PC-3 (cell line): ENCODE data around the gene TMEM271. TPM values are rescaled to one million over a fixed set of nuclear protein-coding genes. Genes with fewer than 3 reads are reported as not detected.

Experiments
- ATAC-seq: fragments of 200-7000 bp; cut with Tn5 transposase; 2 replicates; pipeline ENCODE4 v1.9.1; 2020; ENCODE audit warnings: mild to moderate bottlenecking, moderate library complexity
- BruUV-seq: library from RNA; stranded (reverse); fragments of 400-500 nt; replicated peaks from 2 replicates; lab custom pipeline; 2021; lab: Mats Ljungman, UMichigan
- CTCF ChIA-PET: fragments of 300-600 bp; sonication (Branson Sonifier 250); formaldehyde crosslinking; loops from one replicate; lab custom pipeline; 2022; ENCODE audit warnings: antibody characterized with exemption; lab: Charles Lee
- POLR2A ChIA-PET: fragments of 300-600 bp; sonication (Branson Sonifier 250); formaldehyde crosslinking; loops from one replicate; lab custom pipeline; 2022; ENCODE audit warnings: antibody characterized with exemption; ENCODE audit not compliant: unreplicated experiment; lab: Charles Lee
- DNase-seq: peaks from one replicate; pipeline ENCODE4 v3.0.0-alpha.2; 2015
- H2AFZ ChIP-seq: fragments of 300-600 bp; sonication (generic); 2 replicates; pipeline ENCODE4 v1.6.0; 2016; ENCODE audit warnings: antibody characterized with exemption, low read length
- H3F3A ChIP-seq: fragments of 300-600 bp; sonication (generic); one replicate; pipeline ENCODE4 v1.6.0; 2017; ENCODE audit warnings: antibody characterized with exemption, low read length, control low read depth, mild to moderate bottlenecking; ENCODE audit not compliant: unreplicated experiment
- H3K27ac ChIP-seq: fragments of 300-600 bp; sonication (generic); 2 replicates; pipeline ENCODE4 v1.5.1; 2016; ENCODE audit warnings: mild to moderate bottlenecking, low read length
- H3K27me3 ChIP-seq: fragments of 300-600 bp; sonication (generic); 2 replicates; pipeline ENCODE4 v1.6.1; 2016; ENCODE audit warnings: low read length, mixed read lengths
- H3K36me3 ChIP-seq: fragments of 300-600 bp; sonication (generic); 2 replicates; pipeline ENCODE4 v1.6.1; 2016; ENCODE audit warnings: low read depth, mixed run types, low read length, mixed read lengths
- H3K4me1 ChIP-seq: fragments of 300-600 bp; sonication (generic); 2 replicates; pipeline ENCODE4 v1.5.1; 2016; ENCODE audit warnings: low read length; ENCODE audit not compliant: insufficient read depth
- H3K4me2 ChIP-seq: fragments of 300-600 bp; sonication (generic); 2 replicates; pipeline ENCODE4 v1.6.0; 2016; ENCODE audit warnings: low read length
- H3K4me3 ChIP-seq: fragments of 300-600 bp; sonication (generic); 2 replicates; pipeline ENCODE4 v1.5.1; 2016; ENCODE audit warnings: mild to moderate bottlenecking, low read length, mixed read lengths
- H3K79me2 ChIP-seq: fragments of 300-600 bp; sonication (generic); 2 replicates; pipeline ENCODE4 v1.6.1; 2017; ENCODE audit warnings: low read length, mixed read lengths
- H3K9ac ChIP-seq: fragments of 300-600 bp; sonication (generic); 2 replicates; pipeline ENCODE4 v1.6.0; 2016; ENCODE audit warnings: mild to moderate bottlenecking, low read length
- H3K9me2 ChIP-seq: fragments of 300-600 bp; sonication (generic); replicated peaks from 2 replicates; pipeline ENCODE4 v1.6.1; 2016; ENCODE audit warnings: mixed run types, low read length, mixed read lengths
- H3K9me3 ChIP-seq: fragments of 300-600 bp; sonication (generic); 2 replicates; pipeline ENCODE4 v1.6.1; 2016; ENCODE audit warnings: low read length, mixed read lengths
- H4K20me1 ChIP-seq: fragments of 300-600 bp; sonication (generic); 2 replicates; pipeline ENCODE4 v1.6.1; 2016; ENCODE audit warnings: low read length, mixed read lengths
- EZH2 ChIP-seq: fragments of 300-600 bp; sonication (generic); IDR thresholded peaks from one replicate; pipeline ENCODE4 v1.6.1; 2017; ENCODE audit warnings: antibody characterized with exemption, mild to moderate bottlenecking, low read length; ENCODE audit not compliant: unreplicated experiment
- EZH2phosphoT487 ChIP-seq: fragments of 300-600 bp; sonication (generic); IDR thresholded peaks from 2 replicates; pipeline ENCODE4 v1.6.1; 2018; ENCODE audit warnings: mild to moderate bottlenecking, antibody characterized with exemption, low read length, borderline replicate concordance
- intact Hi-C: fragments of 100-400 bp; cut with micrococcal nuclease; formaldehyde crosslinking; loops from 2 replicates; pipeline ENCODE4 v1.9.0; 2023
- total RNA-seq: library from RNA; depleted of rRNA; stranded (reverse); fragments of >200 nt; gene quantifications from 2 replicates; pipeline ENCODE4 v1.2.3, GENCODE V29; 2014; rRNA removed
- TF ChIP-seq, protein P1 (sequence below): fragments of 300-600 bp; sonication (generic); conservative IDR thresholded peaks from 2 replicates; pipeline ENCODE4 v1.5.1; 2017; ENCODE audit warnings: antibody characterized with exemption, low read depth, mild to moderate bottlenecking, low read length

The TMEM271 gene
- total RNA-seq, 1 experiment from 2014 or later: not detected

GRCh38 chr4:525660-526059, 50.4 kb downstream of the TMEM271 start:
- Histone ChIP-seq H3F3A (no peaks in the 10 kb centered on the region), H2AFZ (no peak overlapping the region), H3K9ac (no peak overlapping the region), H3K36me3 (peaks cover 6% of the 10 kb centered on the region; the same call in 1 of the 2 replicates), H3K4me3 (no peak overlapping the region), H3K27ac (no peak overlapping the region), H3K9me3 (no peaks in the 10 kb centered on the region), H3K4me1 (no peaks in the 10 kb centered on the region), H3K9me2 (no peaks in the 10 kb centered on the region), H4K20me1 (no peaks in the 10 kb centered on the region), H3K4me2 (no peak overlapping the region), H3K79me2 (no peaks in the 10 kb centered on the region), H3K27me3 (no peaks in the 10 kb centered on the region)
- no peak for ATAC-seq
- ChIA-PET POLR2A (no interaction called here), CTCF (no interaction called here)
- intact Hi-C loops: no loop called here
- BruUV-seq: no TSS peak
- TF ChIP-seq, protein P1, sequence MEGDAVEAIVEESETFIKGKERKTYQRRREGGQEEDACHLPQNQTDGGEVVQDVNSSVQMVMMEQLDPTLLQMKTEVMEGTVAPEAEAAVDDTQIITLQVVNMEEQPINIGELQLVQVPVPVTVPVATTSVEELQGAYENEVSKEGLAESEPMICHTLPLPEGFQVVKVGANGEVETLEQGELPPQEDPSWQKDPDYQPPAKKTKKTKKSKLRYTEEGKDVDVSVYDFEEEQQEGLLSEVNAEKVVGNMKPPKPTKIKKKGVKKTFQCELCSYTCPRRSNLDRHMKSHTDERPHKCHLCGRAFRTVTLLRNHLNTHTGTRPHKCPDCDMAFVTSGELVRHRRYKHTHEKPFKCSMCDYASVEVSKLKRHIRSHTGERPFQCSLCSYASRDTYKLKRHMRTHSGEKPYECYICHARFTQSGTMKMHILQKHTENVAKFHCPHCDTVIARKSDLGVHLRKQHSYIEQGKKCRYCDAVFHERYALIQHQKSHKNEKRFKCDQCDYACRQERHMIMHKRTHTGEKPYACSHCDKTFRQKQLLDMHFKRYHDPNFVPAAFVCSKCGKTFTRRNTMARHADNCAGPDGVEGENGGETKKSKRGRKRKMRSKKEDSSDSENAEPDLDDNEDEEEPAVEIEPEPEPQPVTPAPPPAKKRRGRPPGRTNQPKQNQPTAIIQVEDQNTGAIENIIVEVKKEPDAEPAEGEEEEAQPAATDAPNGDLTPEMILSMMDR: no peak
- TF ChIP-seq EZH2phosphoT487 (no peak), EZH2 (no peak)
- DNase-seq: no peak

DNA sequence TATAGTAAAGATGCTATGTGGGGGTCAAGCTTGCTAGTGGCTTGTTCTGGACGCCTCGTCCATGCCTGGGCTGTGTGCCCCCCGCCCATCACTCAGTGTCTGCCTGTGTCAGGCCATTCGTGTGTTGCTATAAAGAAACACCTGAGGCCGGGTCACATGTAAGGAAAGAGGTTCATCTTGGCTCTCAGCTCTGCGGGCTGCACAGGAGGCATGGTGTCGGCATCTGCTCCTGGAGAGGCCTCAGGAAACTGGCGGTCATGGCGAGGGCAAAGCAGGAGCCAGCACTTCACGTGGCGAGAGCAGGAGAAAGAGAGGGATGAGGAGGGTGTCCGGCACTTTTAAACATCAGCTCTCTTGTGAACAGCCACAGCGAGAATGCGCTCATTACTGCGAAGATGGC, 51.9 kb downstream of the TMEM271 start:
- no peaks in the 10 kb centered on the region for H3K4me1 ChIP-seq
- intact Hi-C loops: no loop called here
- DNase-seq (no peak), ATAC-seq (no peak)
- peaks cover 6% of the 10 kb centered on the region; the same call in 1 of the 2 replicates for H3K36me3 ChIP-seq
- H3K9ac ChIP-seq: no peak overlapping the region
- ChIA-PET POLR2A (no interaction called here), CTCF (no interaction called here)
- H3K79me2 ChIP-seq: no peaks in the 10 kb centered on the region
- no peak overlapping the region for H2AFZ ChIP-seq
- H3K9me2 ChIP-seq: no peaks in the 10 kb centered on the region
- H3K4me2 ChIP-seq: no peak overlapping the region
- H3K4me3 ChIP-seq: no peak overlapping the region
- no peak for TF ChIP-seq EZH2
- TF ChIP-seq EZH2phosphoT487: no peak
- H3K27ac ChIP-seq: no peak overlapping the region
- BruUV-seq: no TSS peak
- H3K27me3 ChIP-seq: no peaks in the 10 kb centered on the region
- no peaks in the 10 kb centered on the region for H4K20me1 ChIP-seq
- no peaks in the 10 kb centered on the region for H3K9me3 ChIP-seq
- no peaks in the 10 kb centered on the region for H3F3A ChIP-seq

Other genes starting within 250 kb of the TMEM271 start
- gene ZNF141, start 238.5 kb downstream of the TMEM271 start, total RNA-seq: 5.4 and 6.5 TPM in 2 replicates
- gene ZNF721, start 77.1 kb downstream of the TMEM271 start, total RNA-seq: 17.5 and 23.1 TPM in 2 replicates
- 21.2 and 27.9 TPM in 2 replicates for gene PIGG, start 77.1 kb downstream of the TMEM271 start, total RNA-seq
- gene PDE6B, start 49.3 kb upstream of the TMEM271 start, total RNA-seq: not detected in 2 replicates
- gene ATP5ME, start 98.0 kb upstream of the TMEM271 start, total RNA-seq: 384 and 579 TPM in 2 replicates
- gene MYL5, start 98.2 kb upstream of the TMEM271 start, total RNA-seq: 11.3 and 15.2 TPM in 2 replicates
- gene SLC49A3, start 112.9 kb upstream of the TMEM271 start, total RNA-seq: not detected in 2 replicates
- gene PCGF3, start 129.5 kb upstream of the TMEM271 start, total RNA-seq: 31.5 and 49.5 TPM in 2 replicates
- gene CPLX1, start 249.8 kb upstream of the TMEM271 start, total RNA-seq: 0.87 and 2.6 TPM in 2 replicates